KMS-11 (cell line): Measurements from ENCODE around the gene SYT1.

ENCODE experiments used
- H2AFZ ChIP-seq: fragments of 200-600 bp; sonication (generic); 2 replicates; pipeline ENCODE4 v1.6.1; 2016; ENCODE audit warnings: antibody characterized with exemption, mixed run types, low read depth
- H3K27ac ChIP-seq: fragments of 200-600 bp; sonication (generic); 2 replicates; pipeline ENCODE4 v1.6.1; 2016; ENCODE audit warnings: mild to moderate bottlenecking, mixed run types
- H3K27me3 ChIP-seq: fragments of 200-600 bp; sonication (generic); 2 replicates; pipeline ENCODE4 v1.6.1; 2017; ENCODE audit warnings: mild to moderate bottlenecking, low read depth, mixed run types, moderate library complexity; ENCODE audit not compliant: insufficient read depth
- H3K36me3 ChIP-seq: fragments of 200-600 bp; sonication (generic); 2 replicates; pipeline ENCODE4 v1.6.1; 2017; ENCODE audit warnings: mild to moderate bottlenecking, mixed run types; ENCODE audit not compliant: insufficient read depth
- H3K4me1 ChIP-seq: fragments of 200-600 bp; sonication (generic); 2 replicates; pipeline ENCODE4 v1.6.1; 2016; ENCODE audit warnings: mild to moderate bottlenecking, low read depth, mixed run types; ENCODE audit not compliant: poor library complexity, severe bottlenecking
- H3K4me2 ChIP-seq: fragments of 200-600 bp; sonication (generic); 2 replicates; pipeline ENCODE4 v1.7.0; 2016; ENCODE audit warnings: mild to moderate bottlenecking, mixed run types
- H3K4me3 ChIP-seq: fragments of 200-600 bp; sonication (generic); IDR thresholded peaks from 2 replicates; pipeline ENCODE4 v1.6.1; 2017; ENCODE audit warnings: low read depth, low read length, mixed read lengths; ENCODE audit not compliant: insufficient read depth
- H3K79me2 ChIP-seq: fragments of 200-600 bp; sonication (generic); 2 replicates; pipeline ENCODE4 v1.6.1; 2016; ENCODE audit warnings: low read depth, mixed run types; ENCODE audit not compliant: insufficient read depth
- H3K9ac ChIP-seq: fragments of 200-600 bp; sonication (generic); 2 replicates; pipeline ENCODE4 v1.6.1; 2016; ENCODE audit warnings: mild to moderate bottlenecking, mixed run types
- H4K20me1 ChIP-seq: fragments of 200-600 bp; sonication (generic); 2 replicates; pipeline ENCODE4 v1.6.1; 2016; ENCODE audit warnings: mild to moderate bottlenecking, mixed run types; ENCODE audit not compliant: insufficient read depth
- TF ChIP-seq, protein P1 (sequence below): fragments of 200-600 bp; sonication (generic); conservative IDR thresholded peaks from 2 replicates; pipeline ENCODE4 v1.6.1; 2017; ENCODE audit warnings: low read depth, mild to moderate bottlenecking, antibody characterized with exemption, low read length, moderate library complexity, mixed read lengths

SYT1 gene

DNA sequence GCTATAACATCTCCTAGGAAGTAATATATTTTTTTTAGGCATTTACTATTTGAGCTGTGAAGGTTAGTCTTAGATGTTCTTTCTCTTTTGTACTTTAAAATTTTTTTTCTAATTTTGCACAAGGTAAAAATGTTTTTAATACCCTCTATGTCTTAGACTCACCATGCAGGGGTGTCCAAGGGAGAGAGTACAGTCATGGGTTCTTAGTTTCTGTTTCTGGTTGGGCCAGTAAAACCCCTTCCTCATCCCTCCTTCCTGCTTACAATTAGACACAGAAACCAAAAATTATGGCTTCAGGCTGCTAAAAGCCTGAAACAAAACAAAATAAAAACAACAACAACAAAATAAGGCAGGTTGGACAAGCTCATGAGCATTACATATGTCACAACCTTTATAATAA lies 193.0 kb downstream of the SYT1 start:
- Histone ChIP-seq H3K27me3 (no peaks in the 10 kb centered on the region), H3K36me3 (no peaks in the 10 kb centered on the region), H3K4me3 (no peak overlapping the region), H3K4me1 (peaks cover 76% of the 10 kb centered on the region), H3K27ac (peak overlapping the region; percentile 57), H3K9ac (peak overlapping the region; percentile 4; the same call in 1 of the 2 replicates), H2AFZ (peak overlapping the region; percentile 7; the same call in 1 of the 2 replicates), H4K20me1 (no peaks in the 10 kb centered on the region), H3K79me2 (no peaks in the 10 kb centered on the region), H3K4me2 (peak overlapping the region; percentile 88)
- TF ChIP-seq, protein P1, sequence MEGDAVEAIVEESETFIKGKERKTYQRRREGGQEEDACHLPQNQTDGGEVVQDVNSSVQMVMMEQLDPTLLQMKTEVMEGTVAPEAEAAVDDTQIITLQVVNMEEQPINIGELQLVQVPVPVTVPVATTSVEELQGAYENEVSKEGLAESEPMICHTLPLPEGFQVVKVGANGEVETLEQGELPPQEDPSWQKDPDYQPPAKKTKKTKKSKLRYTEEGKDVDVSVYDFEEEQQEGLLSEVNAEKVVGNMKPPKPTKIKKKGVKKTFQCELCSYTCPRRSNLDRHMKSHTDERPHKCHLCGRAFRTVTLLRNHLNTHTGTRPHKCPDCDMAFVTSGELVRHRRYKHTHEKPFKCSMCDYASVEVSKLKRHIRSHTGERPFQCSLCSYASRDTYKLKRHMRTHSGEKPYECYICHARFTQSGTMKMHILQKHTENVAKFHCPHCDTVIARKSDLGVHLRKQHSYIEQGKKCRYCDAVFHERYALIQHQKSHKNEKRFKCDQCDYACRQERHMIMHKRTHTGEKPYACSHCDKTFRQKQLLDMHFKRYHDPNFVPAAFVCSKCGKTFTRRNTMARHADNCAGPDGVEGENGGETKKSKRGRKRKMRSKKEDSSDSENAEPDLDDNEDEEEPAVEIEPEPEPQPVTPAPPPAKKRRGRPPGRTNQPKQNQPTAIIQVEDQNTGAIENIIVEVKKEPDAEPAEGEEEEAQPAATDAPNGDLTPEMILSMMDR: no peak

DNA sequence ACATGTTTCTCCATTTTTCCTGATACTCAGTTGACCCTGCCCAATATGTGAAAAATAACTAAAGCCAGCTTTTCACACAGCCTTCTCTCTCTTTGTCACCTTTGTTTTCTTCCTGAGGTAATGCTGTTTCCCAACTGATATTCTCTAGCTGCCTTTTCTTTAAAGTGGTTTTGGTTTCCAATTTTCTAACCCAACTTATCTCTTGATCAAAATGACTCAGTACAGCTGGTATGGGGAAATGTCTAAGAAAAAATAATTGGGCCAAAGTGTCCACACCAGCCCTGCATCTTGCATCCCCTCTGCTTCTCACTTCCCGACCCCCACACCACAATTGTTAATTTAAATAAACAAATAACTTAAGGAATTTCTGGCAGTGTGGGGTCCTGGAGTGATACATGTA lies 193.8 kb downstream of the SYT1 start:
- Histone ChIP-seq H3K27me3 (no peaks in the 10 kb centered on the region), H3K79me2 (no peaks in the 10 kb centered on the region), H2AFZ (no peak overlapping the region), H3K4me3 (no peak overlapping the region), H3K27ac (peak overlapping the region; percentile 57), H3K4me2 (peak overlapping the region; percentile 88), H3K4me1 (peaks cover 84% of the 10 kb centered on the region), H3K36me3 (no peaks in the 10 kb centered on the region), H4K20me1 (no peaks in the 10 kb centered on the region), H3K9ac (peak overlapping the region; percentile 4; the same call in 1 of the 2 replicates)
- TF ChIP-seq, protein P1: no peak

DNA sequence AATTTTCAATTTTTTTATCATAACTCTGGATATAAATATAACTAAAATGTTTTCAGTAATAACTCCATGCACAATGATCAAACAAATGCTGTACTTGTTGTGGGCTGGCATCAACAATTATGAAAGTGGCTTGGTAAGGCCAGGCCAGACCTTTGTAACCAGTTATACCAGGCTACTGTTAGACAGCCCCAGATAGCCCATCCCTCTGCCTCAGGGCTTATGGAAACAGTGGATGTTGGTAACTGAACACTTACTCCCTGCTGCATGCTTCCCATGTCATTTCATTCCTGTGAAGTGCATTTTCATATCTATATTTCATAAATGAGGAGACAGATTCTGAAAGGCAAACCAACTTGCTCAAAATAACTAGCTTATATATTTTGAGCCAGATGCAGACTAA lies 195.0 kb downstream of the SYT1 start:
- H3K79me2 ChIP-seq: no peaks in the 10 kb centered on the region
- no peak overlapping the region for H2AFZ ChIP-seq
- peak overlapping the region; percentile 24; the same call in 1 of the 2 replicates for H3K4me2 ChIP-seq
- no peaks in the 10 kb centered on the region for H3K27me3 ChIP-seq
- no peak overlapping the region for H3K4me3 ChIP-seq
- H3K4me1 ChIP-seq: peaks cover 97% of the 10 kb centered on the region
- H4K20me1 ChIP-seq: no peaks in the 10 kb centered on the region
- H3K27ac ChIP-seq: no peak overlapping the region
- TF ChIP-seq, protein P1: no peak
- H3K36me3 ChIP-seq: no peaks in the 10 kb centered on the region
- no peak overlapping the region for H3K9ac ChIP-seq

DNA sequence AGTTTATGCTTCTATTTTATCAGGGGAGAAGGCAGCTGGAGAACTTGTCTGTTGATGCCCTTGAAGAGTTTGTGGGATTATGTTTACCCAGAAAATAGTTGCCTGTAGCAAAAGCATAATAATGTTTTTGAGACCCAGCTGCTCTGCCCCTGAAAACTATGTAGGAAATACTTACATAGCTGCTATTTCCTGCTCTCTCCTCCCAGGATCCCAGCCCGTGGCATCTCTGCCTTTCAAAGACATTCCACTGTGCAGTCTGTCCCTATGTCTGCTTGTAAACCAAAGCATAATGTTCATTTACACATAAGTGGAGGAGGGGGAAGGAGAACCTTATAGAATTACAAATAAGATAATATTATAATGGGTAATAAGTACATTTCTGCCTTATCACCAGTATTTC lies 198.7 kb downstream of the SYT1 start:
- no peak overlapping the region for H3K4me3 ChIP-seq
- H3K79me2 ChIP-seq: no peaks in the 10 kb centered on the region
- no peaks in the 10 kb centered on the region for H4K20me1 ChIP-seq
- H2AFZ ChIP-seq: 0 out of 2 replicates have a peak overlapping the region, but pooled peaks have one; percentile 1
- peak overlapping the region; percentile 3; the same call in 1 of the 2 replicates for H3K27ac ChIP-seq
- TF ChIP-seq, protein P1: no peak
- peaks cover 100% of the 10 kb centered on the region for H3K4me1 ChIP-seq
- no peaks in the 10 kb centered on the region for H3K36me3 ChIP-seq
- H3K9ac ChIP-seq: no peak overlapping the region
- no peaks in the 10 kb centered on the region for H3K27me3 ChIP-seq
- peak overlapping the region; percentile 22 for H3K4me2 ChIP-seq
